ENCODE data around the gene HSD17B12. TPM values are rescaled to one million over a fixed set of nuclear protein-coding genes. Genes with fewer than 3 reads are reported as not detected.
"Not testable (repeated sequence)": the region's sequence is repeated elsewhere in the genome, so short reads cannot be mapped to it uniquely, and the experiment has no call there.

The HSD17B12 gene
- total RNA-seq, 1 donor from 2014 or later, result 83.6 TPM

- Histone ChIP-seq H3K27ac (replicated peaks) (no peak overlapping the region), H3K36me3 (peaks cover 4% of the 10 kb centered on the region), H3K4me3 (no peak overlapping the region), H3K27me3 (ENCODE audit: low read depth) (no peaks in the 10 kb centered on the region), H3K9me3 (replicated peaks) (no peaks in the 10 kb centered on the region), H3K4me1 (peaks cover 25% of the 10 kb centered on the region)
- no peak for TF ChIP-seq CTCF (IDR thresholded peaks at IDR 0.05; ENCODE audit: borderline replicate concordance)
- intact Hi-C loops (cut with micrococcal nuclease), result no loop called here
- no peak for DNase-seq
Observed at GRCh38 chr11:43649501-43649900, 31.0 kb upstream of the HSD17B12 start.

GRCh38 chr11:43649921-43650320, 30.6 kb upstream of the HSD17B12 start:
- DNase-seq, result no peak
- no peak overlapping the region for H3K4me3 ChIP-seq
- no peaks in the 10 kb centered on the region for H3K9me3 ChIP-seq (replicated peaks)
- TF ChIP-seq CTCF (IDR thresholded peaks at IDR 0.05; ENCODE audit: borderline replicate concordance), result no peak
- H3K36me3 ChIP-seq, result peaks cover 4% of the 10 kb centered on the region
- no peaks in the 10 kb centered on the region for H3K27me3 ChIP-seq (ENCODE audit: low read depth)
- H3K4me1 ChIP-seq, result peaks cover 21% of the 10 kb centered on the region
- intact Hi-C loops (cut with micrococcal nuclease), result no loop called here
- H3K27ac ChIP-seq (replicated peaks), result no peak overlapping the region

- H3K4me1 ChIP-seq; H3K36me3 ChIP-seq; intact Hi-C loops (cut with micrococcal nuclease); H3K4me3 ChIP-seq; H3K27ac ChIP-seq (replicated peaks); H3K9me3 ChIP-seq (replicated peaks); DNase-seq; H3K27me3 ChIP-seq (ENCODE audit: low read depth): not testable (repeated sequence)
Observed at GRCh38 chr11:43663018-43663417, 17.5 kb upstream of the HSD17B12 start.

GRCh38 chr11:43664295-43664694, 16.2 kb upstream of the HSD17B12 start:
- H3K27me3 ChIP-seq (ENCODE audit: low read depth), result peaks cover 4% of the 10 kb centered on the region
- H3K9me3 ChIP-seq (replicated peaks), result no peaks in the 10 kb centered on the region

GRCh38 chr11:43671284-43671683, 9.3 kb upstream of the HSD17B12 start:
- H3K9me3 ChIP-seq (replicated peaks); H3K36me3 ChIP-seq; H3K4me3 ChIP-seq; DNase-seq; H3K27ac ChIP-seq (replicated peaks); H3K4me1 ChIP-seq; intact Hi-C loops (cut with micrococcal nuclease); H3K27me3 ChIP-seq (ENCODE audit: low read depth): not testable (repeated sequence)

More at GRCh38 chr11:43664295-43664694, 16.2 kb upstream of the HSD17B12 start:
- TF ChIP-seq CTCF (IDR thresholded peaks at IDR 0.05; ENCODE audit: borderline replicate concordance), result no peak
- H3K4me3 ChIP-seq, result no peak overlapping the region
- H3K4me1 ChIP-seq, result no peaks in the 10 kb centered on the region
- intact Hi-C loops (cut with micrococcal nuclease), result no loop called here
- no peak overlapping the region for H3K27ac ChIP-seq (replicated peaks)
- no peaks in the 10 kb centered on the region for H3K36me3 ChIP-seq
- no peak for DNase-seq

GRCh38 chr11:43674560-43674959, 6.0 kb upstream of the HSD17B12 start:
- TF ChIP-seq CTCF (IDR thresholded peaks at IDR 0.05; ENCODE audit: borderline replicate concordance), result no peak
- intact Hi-C loops (cut with micrococcal nuclease), result no loop called here

GRCh38 chr11:43676933-43677332, 3.6 kb upstream of the HSD17B12 start:
- no peak for TF ChIP-seq CTCF (IDR thresholded peaks at IDR 0.05; ENCODE audit: borderline replicate concordance)
- intact Hi-C loops (cut with micrococcal nuclease), result no loop called here
- peaks cover 4% of the 10 kb centered on the region for H3K9me3 ChIP-seq (replicated peaks)
- H3K27me3 ChIP-seq (ENCODE audit: low read depth), result no peaks in the 10 kb centered on the region
- peaks cover 23% of the 10 kb centered on the region for H3K4me1 ChIP-seq
- no peaks in the 10 kb centered on the region for H3K36me3 ChIP-seq
- no peak overlapping the region for H3K27ac ChIP-seq (replicated peaks)
- no peak overlapping the region for H3K4me3 ChIP-seq
- no peak for DNase-seq

More at GRCh38 chr11:43674560-43674959, 6.0 kb upstream of the HSD17B12 start:
- no peaks in the 10 kb centered on the region for H3K27me3 ChIP-seq (ENCODE audit: low read depth)
- H3K36me3 ChIP-seq, result no peaks in the 10 kb centered on the region
- no peak overlapping the region for H3K4me3 ChIP-seq
- peaks cover 3% of the 10 kb centered on the region for H3K4me1 ChIP-seq
- peaks cover 4% of the 10 kb centered on the region for H3K9me3 ChIP-seq (replicated peaks)
- DNase-seq, result no peak
- no peak overlapping the region for H3K27ac ChIP-seq (replicated peaks)

Data from left ventricle myocardium inferior (tissue), 1 donor.